CD4-positive, alpha-beta T cell treated with Interleukin-6 for 4 hours (primary cell): ENCODE measurements around the gene COL4A3.

ENCODE experiments used
- DNase-seq: peaks from one replicate; pipeline ENCODE4 v3.0.0-alpha.2; 2020; ENCODE audit warnings: mixed read lengths

The COL4A3 gene

GRCh38 chr2:227163998-227164762 lies at the start of gene COL4A3, which contains the start of gene COL4A4:
COL4A3 (plus strand) TSS chr2:227164624; CDS start chr2:227164727, 103 bp downstream.
COL4A4 (minus strand) TSS chr2:227164205; CDS start chr2:227147483, 16,722 bp downstream.
- no peak for DNase-seq

GRCh38 chr2:227115761-227116160 lies 48.7 kb upstream of the COL4A3 start:
- no peak for DNase-seq

- DNase-seq: no peak
Observed at GRCh38 chr2:227117027-227117426, 47.4 kb upstream of the COL4A3 start.

DNA sequence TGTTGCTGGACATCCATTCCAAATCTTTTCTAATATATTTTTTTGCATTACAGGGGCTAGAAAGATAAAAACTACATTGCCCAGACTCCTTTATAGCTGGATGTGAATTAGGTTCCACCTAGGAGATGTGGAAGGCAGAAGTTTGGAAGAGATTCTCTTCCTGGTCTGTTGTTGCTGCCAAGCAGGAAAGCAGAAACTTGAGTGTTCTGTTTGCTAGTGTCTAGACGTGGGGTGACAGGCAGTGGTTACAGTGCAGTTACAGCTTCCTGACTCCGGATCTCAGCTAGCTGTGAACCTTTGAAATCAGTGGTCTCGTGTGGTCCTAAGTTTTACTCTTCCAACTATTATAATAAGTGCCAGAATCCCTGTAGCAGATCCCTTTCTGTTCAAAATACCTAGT lies 46.6 kb upstream of the COL4A3 start:
- no peak for DNase-seq

GRCh38 chr2:227118353-227118752 lies 46.1 kb upstream of the COL4A3 start:
- no peak for DNase-seq

DNA sequence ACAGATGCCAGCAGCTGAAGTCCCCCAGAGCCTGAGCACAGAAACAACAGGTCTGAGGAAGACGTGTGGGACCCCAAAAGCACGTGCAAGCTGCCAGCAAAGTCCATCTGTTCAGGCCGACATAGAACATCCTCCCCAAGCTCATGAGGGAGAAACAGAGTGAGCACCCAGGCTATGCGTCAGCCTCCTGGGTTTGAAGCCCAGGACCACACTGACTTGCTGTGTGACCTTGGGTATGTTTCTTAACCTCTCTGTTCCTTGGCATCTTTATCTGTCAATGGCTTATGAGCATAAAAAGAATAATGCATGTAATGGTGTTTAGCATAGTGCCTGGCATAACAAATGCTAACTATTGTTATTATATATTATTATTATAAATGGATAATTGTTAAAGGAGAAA lies 40.7 kb upstream of the COL4A3 start:
- DNase-seq: no peak

DNA sequence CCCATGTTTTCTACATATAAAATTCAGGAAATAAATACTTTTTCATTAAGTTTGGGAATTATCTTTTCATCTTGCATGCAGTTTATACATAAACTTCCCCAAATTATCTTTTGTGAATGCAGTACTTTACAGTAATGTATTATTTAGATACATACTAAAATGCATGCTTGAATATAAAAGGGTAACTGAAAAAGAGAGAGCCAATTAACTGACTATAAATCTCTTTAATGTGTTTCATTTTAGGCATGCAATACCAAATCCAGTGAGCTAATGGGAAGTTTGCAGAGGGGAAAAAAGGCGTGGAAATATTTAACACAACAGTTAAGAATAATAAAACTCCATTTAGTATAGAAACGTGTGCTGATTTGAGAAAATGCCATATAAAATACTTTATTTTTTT lies 39.6 kb upstream of the COL4A3 start:
- DNase-seq: no peak

DNA sequence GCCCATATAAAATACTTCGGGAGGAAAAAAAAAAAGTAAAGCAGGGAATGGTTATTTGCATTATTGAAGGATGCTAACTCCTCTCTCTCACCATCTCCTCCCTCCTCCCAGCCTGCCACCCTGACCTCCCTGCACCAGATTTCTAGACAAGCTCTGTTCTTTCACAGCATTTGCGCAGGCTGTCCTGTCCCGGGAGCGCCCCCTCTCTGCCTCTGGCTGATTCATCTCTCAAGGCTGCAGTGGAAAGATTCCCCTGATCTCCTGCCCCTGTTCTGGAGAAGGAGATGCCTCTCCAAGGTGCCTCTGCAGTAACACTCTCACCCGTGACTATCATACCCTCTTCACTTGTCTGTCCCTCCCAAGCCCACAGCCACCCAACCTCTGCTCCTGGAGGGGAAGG lies 38.9 kb upstream of the COL4A3 start:
- no peak for DNase-seq

DNA sequence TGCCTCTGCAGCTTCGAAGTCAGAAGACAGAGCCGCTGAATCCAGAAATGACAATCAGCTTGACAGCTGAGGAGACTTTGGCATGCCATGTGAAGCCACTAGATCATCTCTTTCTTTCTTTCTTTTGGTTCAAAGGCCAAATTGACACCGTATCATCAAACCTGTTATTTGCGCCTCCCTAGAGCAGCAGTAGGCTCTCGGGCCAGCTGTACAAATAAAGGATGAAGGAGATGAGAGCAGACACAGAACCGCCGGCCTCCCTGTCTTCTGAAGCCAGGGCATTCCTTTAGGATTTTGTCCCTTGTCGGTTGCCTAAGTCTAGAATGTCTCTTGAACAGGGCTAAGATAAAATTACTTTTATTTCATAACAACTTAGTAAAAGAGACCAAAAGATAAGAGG lies 37.2 kb upstream of the COL4A3 start:
- no peak for DNase-seq

GRCh38 chr2:227130636-227131035 lies 33.8 kb upstream of the COL4A3 start:
- DNase-seq: no peak

DNA sequence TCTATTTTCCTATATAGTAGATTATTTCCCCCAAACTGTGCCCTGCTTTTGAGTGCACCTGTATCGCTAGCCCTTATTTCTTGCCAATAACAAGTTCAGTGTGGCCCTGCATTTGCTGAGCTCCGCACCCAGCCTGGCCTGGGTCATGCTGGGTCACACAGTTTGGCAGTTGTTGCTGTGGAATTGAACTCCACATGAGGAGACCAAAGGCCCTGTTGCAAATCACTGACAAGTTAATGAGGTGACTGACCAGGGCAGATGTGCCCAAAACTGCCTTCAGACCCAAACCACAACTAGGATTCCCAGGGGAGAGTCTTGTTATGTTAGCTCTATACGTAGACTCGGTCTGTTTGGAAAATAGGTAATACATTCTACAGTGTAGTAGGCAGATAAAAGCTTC lies 31.4 kb upstream of the COL4A3 start:
- DNase-seq: no peak

- no peak for DNase-seq
Observed at GRCh38 chr2:227134591-227134990, 29.8 kb upstream of the COL4A3 start.

DNA sequence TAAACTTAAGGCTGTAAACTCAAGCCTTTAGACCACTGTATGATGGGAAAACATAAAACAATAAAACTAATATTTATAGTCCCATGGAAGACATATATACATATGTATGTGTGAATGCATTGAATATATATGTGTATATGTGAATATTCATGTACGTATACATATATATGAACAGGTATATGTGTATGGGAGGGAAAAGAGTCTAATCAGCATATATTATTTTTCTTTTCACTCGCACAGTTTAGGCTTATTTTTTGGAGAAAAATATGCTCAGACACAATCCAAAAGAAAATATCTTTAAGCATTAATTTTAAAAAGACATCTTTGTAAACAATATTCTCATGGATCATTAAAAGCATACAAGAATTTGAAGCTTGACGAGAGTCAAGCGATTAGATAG lies 23.1 kb upstream of the COL4A3 start:
- no peak for DNase-seq

DNA sequence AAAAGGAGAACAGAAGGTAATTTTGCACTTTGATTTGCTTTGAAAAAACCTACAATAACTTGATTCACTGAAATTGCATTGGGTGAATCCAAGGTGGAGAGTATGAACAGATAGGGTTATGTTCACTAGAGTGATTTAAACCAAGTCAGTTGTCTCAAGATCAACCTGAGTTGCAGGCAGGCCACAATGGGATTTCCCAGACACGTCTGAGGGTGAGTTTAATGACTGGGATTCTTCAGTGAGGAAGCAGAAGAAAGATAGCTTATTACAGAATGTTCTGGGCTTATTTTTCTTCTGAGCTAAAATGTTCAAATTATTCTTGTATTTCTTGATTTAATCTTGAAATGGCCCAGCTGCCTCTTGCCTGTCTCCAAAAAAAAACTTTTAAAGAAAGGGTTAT lies 20.5 kb upstream of the COL4A3 start:
- no peak for DNase-seq

DNA sequence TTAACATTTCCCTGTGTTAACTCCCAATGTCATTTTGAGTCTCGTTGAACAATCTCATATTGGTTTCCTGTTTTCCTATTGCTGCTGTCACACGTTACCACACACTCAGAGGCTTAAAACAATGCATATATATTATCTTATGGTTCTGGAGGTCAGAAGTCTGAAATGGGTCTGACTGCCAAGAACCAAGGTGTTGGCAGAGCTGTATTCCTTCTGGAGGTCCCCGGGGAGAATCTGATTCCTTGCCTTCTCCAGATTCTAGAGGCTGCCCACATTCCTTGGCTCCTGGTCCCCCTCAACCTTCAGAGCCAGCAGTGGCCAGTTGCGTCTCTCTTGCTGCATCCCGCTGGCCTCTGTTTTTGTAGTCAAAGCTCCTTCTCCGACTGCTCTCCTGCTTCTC lies 18.0 kb upstream of the COL4A3 start:
- DNase-seq: no peak

- DNase-seq: no peak
Observed at GRCh38 chr2:227147023-227147422, 17.4 kb upstream of the COL4A3 start.

DNA sequence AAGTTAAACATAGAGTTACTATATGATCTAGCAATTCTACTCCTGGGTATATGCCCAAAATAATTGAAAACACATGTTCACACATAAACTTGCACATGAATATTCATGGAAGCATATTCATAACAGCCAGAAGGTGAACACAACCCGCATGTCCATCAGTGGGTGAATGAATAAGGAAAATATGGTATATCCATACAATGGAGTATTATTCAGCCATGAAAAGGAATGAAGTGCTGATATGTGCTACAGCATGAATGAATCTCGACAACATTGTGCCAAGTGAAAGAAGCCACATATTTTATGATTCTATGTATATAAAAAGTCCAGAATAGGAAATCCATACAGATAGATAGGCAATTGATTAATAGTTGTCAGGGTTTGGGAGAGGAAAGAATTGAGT lies 16.3 kb upstream of the COL4A3 start:
- no peak for DNase-seq

GRCh38 chr2:227150222-227150936 lies 14.0 kb upstream of the COL4A3 start:
- DNase-seq: no peak

DNA sequence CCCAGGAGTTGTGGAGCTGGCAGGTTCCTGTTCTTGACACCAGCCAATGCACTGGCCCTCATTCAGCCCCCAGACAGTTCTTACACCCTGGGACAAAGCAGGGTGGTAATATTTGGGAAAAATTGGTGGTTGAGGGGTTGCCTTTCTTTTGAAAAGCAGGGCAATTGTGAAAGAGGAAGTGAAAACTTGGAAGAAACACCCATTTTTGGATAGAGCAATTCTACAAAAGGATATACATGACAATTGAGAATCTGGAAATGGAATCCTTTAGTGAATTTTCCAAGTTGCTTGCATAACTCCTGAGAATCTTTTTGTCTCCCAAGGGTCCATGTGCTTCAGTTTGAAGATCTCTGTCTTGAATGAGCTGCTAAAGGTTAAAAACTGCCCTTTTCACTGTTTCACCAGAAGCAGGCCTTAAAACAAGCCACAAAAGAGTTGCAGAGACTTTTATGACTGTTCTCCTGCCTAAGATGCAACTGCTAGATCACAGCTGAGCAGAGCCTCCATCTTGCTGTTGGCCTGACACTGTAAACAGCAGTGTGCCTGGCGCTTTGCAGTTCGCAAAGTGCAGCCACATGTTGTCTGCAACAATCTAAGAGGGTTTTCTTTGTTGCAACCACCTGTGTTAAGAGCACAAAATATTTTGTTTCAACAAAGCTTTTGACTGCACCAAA lies 12.2 kb upstream of the COL4A3 start:
- DNase-seq: no peak

GRCh38 chr2:227153307-227153706 lies 11.1 kb upstream of the COL4A3 start:
- DNase-seq: no peak

- no peak for DNase-seq
Observed at GRCh38 chr2:227153758-227154486, 10.5 kb upstream of the COL4A3 start.

DNA sequence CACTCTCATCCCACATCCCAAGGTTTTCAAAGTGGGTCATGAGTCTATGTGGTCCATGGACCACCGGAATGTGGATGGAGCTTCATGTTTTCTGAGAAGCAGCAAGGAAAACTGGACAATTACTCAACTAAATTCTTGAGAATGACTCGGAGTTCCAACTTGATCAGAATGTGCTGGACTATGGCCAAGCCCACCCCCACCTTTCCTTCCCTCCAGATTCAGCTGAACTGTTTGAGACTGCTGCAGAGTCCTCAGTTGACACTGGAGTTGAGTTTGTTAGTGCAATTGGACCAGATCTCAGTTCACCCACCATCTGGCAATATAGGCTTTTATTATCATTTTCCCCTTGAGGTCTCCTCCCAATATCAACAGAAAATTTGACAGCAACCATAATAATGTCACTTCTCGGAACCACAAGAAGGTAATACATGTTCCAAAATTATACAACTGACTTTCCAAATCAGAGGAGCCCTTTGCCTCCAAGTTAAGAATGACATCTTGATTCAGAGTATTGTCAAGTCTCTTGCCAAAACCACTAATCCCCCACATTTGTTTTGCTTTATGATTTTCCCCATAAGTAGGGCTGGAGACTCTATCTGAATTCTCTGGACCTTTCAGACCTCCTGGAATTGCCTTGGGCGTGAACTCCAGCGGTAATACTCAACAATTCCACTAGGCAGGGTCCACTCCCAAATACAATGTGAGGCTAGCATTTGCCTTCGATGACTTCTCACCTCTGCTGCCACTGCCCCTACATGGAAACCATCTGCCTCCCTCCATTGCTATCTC lies 9.2 kb upstream of the COL4A3 start:
- no peak for DNase-seq
